HG03045 (cell line): ENCODE measurements around the gene NAV3.

Source experiments
- ATAC-seq: cut with Tn5 transposase; IDR thresholded peaks from one replicate; pipeline ENCODE4 v1.9.1; 2021; ENCODE audit warnings: mild to moderate bottlenecking, moderate library complexity; ENCODE audit not compliant: unreplicated experiment

The NAV3 gene

DNA sequence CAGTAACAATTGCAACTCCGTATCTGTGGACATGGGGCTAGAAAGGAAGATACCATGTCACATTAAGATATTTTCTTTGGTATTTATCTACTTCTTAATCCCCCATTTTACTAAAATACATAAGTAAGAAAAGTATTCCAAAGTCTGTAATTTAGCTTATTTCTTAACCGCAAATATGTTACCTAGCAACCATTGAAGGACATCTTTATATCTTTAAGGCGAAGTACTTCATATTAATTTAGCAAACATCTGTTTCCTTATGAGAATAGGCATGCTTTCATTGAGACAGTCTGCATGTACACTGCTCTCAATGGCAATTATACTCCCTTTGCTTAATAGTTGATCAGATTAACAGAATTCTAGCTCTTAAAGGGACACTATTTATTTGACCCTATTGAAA is 88.8 kb downstream of the NAV3 start:
- ATAC-seq, result no peak

DNA sequence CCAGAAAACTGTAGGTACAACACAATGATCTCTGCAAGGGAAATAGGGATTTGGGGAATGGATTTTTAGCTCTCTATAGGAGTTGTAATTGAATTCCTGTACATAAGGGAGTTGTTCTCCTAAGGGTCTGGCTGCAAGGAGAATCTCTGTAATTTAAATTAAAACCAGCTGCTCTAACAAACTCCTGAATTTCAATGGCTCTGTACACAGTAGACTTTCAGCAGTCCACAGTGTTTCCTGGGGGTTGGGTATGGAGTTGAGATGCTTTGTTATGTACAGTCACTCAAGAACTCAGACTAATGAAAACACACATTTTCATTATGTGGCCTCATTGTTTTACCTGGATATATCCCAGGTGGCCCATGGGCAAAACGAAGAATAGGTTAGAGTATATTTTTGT is 93.2 kb downstream of the NAV3 start:
- no peak for ATAC-seq

GRCh38 chr12:77924703-77925102 is 94.0 kb downstream of the NAV3 start:
- no peak for ATAC-seq

DNA sequence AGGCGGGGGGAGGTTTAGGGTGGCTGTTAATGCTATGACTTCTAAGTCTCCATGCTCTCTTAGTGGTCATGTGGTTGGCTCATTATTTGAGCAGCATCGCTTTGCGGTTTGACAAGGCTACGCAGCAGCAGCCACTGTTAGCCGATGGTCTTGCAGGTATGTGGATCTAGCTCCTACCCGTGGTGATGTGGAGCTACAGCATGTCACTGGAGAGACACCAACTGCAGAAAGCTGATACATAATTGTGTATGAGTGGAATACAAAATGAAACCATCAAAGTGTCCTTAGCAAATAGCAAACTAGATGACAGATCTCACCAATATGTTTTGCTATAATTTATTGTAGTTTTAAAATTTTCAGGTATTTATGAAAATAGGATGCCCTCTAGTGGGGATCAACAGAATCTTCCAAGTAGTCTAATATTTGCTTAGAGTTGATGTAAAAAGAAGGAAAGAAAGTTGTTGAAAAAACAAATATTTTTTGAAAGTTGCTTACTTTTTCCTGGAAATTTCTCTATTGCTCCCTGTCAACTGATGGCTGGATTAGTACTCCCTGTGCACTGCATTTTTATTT is 94.9 kb downstream of the NAV3 start:
- peak; percentile 100 for ATAC-seq

- ATAC-seq, result no peak
These were observed 97.4 kb downstream of the NAV3 start for GRCh38 chr12:77928078-77928477.

DNA sequence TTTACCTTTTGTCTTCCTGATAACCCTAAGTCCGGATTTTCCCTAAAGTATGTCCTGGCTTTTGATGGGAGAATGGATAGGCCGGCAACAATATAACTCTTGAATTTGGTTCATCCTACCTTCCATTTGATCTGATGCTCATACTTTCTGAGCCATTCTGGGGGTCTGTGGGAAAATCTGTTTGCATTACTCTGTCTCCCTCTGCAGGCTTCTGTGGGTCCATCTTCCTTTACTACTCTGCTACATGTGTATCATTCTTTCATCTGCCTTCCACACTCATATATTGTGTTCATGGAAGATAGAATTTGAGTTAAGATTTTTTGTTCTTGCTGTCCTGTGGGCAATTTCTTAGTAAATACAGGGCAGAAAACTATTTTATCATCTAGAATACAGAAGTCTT is 101.5 kb downstream of the NAV3 start:
- no peak for ATAC-seq

- no peak for ATAC-seq
These were observed 107.6 kb downstream of the NAV3 start for GRCh38 chr12:77938301-77938700.

GRCh38 chr12:77940011-77940423 is 109.3 kb downstream of the NAV3 start:
- no peak for ATAC-seq

GRCh38 chr12:77940567-77940966 is 109.9 kb downstream of the NAV3 start:
- no peak for ATAC-seq

DNA sequence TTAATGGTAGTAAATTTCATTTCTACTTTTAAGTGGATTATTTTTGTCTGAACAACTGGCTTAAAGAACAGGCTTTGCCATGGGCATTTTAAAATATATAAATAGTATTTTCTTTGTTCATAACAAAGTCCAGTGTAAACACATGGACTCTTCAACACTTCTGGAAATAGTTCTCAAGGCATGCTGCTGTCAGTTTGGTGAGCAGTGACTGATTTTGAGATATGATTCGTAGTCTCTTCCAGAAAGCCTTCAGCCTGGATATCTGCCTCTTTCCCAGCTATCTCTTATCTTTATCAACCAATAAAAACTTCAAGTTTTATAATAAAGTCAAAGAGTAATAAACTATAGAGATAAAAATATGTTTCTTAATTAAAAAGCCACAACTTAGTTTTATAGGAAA is 110.7 kb downstream of the NAV3 start:
- no peak for ATAC-seq

DNA sequence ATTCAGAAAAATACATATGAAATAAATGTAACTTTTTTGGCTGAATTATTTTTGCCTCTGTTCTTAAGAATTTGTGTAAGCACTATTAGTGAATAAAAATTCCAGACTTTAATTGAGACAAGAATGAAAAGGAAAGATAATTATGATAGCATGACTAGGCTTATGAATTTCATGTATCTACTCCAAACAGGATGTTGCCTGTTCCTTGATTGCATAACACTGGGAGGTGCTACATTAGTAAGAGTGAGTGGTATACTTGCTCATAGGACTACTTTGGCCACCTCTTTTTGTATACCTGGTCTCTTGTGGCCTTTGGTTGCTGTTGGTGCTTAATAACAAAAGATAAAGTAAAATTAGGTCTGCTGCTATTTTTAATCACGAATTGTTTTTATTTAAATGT is 112.8 kb downstream of the NAV3 start:
- no peak for ATAC-seq

- ATAC-seq, result no peak
These were observed 115.9 kb downstream of the NAV3 start for GRCh38 chr12:77946541-77947061.

GRCh38 chr12:77947330-77947729 is 116.6 kb downstream of the NAV3 start:
- ATAC-seq, result no peak

GRCh38 chr12:77947746-77948145 is 117.1 kb downstream of the NAV3 start:
- no peak for ATAC-seq

DNA sequence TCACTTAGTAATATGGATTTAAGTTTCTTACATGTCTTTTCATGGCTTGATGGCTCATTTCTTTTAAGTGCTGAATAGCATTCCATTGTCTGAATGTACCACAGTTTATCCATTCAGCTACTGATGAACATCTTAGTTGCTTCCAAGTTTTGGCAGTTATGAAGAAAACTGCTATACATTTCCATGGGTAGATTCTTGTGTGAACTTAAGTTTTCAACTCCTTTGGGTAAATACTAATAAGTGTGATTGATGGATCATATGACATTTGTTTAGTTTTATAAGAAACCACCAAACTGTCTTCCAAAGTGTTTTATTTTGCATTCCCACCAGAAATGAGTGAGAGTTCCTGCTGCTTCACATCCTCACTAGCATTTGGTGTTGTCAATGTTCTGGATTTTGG is 119.2 kb downstream of the NAV3 start:
- no peak for ATAC-seq

DNA sequence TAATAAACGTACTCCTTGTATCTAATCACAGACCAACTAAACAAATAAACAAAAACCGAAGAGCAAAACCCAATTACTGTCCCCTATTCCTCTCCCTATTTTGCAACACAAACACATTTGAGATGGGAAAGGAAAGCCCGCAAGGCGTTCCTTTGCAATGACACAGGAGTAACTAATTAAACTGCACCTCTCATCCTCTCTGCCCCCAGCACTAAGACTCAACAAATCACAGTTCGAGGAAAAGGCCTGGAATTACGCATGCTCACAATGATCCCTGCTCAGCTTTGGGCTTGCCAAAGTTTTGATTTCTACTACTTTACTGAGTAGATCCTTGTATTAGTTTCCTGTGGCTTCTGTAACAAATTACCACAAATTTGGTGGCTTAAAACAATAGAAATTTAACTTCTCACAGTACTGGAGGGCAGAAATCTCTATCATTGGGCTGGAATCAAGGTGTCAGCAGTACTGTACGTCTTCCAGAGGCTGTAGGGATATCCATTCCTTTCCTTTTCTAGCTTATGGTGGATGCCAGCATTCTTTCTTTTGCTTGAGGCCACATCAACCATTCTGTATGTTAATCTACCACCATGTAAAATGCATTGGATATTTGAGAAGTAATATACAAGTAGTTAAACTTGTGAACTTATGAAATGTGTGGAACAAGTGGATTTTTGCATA is 123.0 kb downstream of the NAV3 start:
- ATAC-seq, result no peak

- ATAC-seq, result no peak
These were observed 123.5 kb downstream of the NAV3 start for GRCh38 chr12:77954206-77954555.

DNA sequence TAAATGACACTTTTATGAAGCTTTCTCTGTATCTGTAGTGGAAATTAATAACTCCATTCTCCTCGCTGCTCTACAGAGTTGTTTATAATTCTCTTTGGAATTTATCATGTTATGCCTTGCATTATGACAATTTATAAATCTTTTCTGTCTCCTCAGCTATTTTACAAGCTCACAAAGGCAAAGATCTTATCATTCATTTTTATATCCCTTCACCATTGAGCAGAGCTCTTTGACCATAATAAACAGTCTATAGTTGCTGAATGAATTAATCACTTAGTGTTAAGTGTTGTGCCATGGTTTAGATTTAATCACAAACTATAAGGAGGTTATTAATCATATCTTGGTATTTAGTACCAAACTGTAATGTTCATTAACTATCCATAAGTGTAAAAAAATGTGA is 126.4 kb downstream of the NAV3 start:
- ATAC-seq, result no peak

- ATAC-seq, result no peak
These were observed 133.0 kb downstream of the NAV3 start for GRCh38 chr12:77963576-77964178.

- ATAC-seq, result no peak
These were observed 135.1 kb downstream of the NAV3 start for GRCh38 chr12:77965790-77966189.

DNA sequence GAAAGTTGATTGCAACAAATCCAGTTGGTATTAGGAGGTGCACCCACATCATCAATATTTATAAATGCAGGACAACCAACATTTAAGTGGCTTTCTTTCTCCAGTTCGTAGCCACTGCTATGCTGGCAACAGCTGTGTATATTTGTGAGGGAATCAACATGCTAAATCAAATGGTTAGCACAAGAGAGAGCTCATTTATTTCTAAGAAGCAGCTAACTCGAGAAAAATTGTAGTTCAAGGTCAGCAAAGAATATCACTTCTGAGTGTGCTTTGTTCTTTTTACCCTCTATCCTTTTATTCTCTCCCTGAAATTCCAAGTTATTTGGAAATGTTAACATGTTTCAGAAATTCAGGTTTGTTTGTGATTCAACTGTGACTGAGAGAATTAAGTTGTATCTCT is 137.3 kb downstream of the NAV3 start:
- no peak for ATAC-seq

DNA sequence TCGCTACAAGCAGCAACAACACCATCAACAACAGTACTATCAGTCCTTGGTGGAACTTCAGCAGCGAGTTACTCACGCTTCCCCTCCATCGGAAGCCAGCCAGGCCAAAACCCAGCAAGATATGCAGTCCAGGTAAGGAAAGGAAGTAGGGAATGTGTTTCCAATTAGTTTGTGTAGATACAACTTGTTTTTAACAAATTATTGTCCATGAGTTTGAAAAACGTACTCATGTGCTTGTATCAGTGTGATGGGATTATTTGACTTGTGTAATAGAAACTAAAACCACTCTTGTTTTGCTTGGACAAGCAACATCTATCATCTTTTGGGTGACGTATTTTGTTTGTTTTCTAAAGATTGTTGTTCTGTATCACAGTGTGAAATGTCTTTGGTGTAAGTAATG is 137.9 kb downstream of the NAV3 start:
- no peak for ATAC-seq
